ENCODE measurements around the gene PLAAT1.

PLAAT1 gene

GRCh38 chr3:193253986-193254660 is 13.1 kb downstream of the PLAAT1 start:
- FAIRE-seq, result no peak
- DNase-seq (ENCODE audit: low spot score), result no peak

GRCh38 chr3:193261970-193262369 is 20.9 kb downstream of the PLAAT1 start:
- FAIRE-seq (no peak), DNase-seq (ENCODE audit: low spot score) (no peak)

GRCh38 chr3:193262707-193263106 is 21.7 kb downstream of the PLAAT1 start:
- no peak for FAIRE-seq
- no peak for DNase-seq (ENCODE audit: low spot score)

GRCh38 chr3:193269343-193270028 is 28.5 kb downstream of the PLAAT1 start:
- no peak for FAIRE-seq
- no peak for DNase-seq (ENCODE audit: low spot score)

GRCh38 chr3:193270451-193270850 is 29.4 kb downstream of the PLAAT1 start:
- no peak for DNase-seq (ENCODE audit: low spot score)
- FAIRE-seq, result no peak

- FAIRE-seq, result no peak
- DNase-seq (ENCODE audit: low spot score), result no peak
These were observed 30.2 kb downstream of the PLAAT1 start for GRCh38 chr3:193271101-193271840.

GRCh38 chr3:193292386-193292785 is 51.4 kb downstream of the PLAAT1 start:
- DNase-seq (ENCODE audit: low spot score), result peak; percentile 45
- peak; percentile 55 for FAIRE-seq

GRCh38 chr3:193295985-193296384 is 55.0 kb downstream of the PLAAT1 start:
- FAIRE-seq (no peak), DNase-seq (ENCODE audit: low spot score) (no peak)

GRCh38 chr3:193297421-193297820 is 56.4 kb downstream of the PLAAT1 start:
- FAIRE-seq (peak; percentile 95), DNase-seq (ENCODE audit: low spot score) (peak; percentile 97)

GRCh38 chr3:193301433-193301832 is 60.4 kb downstream of the PLAAT1 start:
- DNase-seq (ENCODE audit: low spot score) (peak; percentile 93), FAIRE-seq (peak; percentile 88)

GRCh38 chr3:193305356-193305755 is 64.3 kb downstream of the PLAAT1 start:
- DNase-seq (ENCODE audit: low spot score) (no peak), FAIRE-seq (no peak)

- FAIRE-seq (no peak), DNase-seq (ENCODE audit: low spot score) (no peak)
These were observed 70.1 kb downstream of the PLAAT1 start for GRCh38 chr3:193310914-193311723.

- no peak for FAIRE-seq
- DNase-seq (ENCODE audit: low spot score), result no peak
These were observed 72.3 kb downstream of the PLAAT1 start for GRCh38 chr3:193313061-193313958.

- FAIRE-seq (no peak), DNase-seq (ENCODE audit: low spot score) (no peak)
These were observed 73.1 kb downstream of the PLAAT1 start for GRCh38 chr3:193314161-193314560.

GRCh38 chr3:193317682-193318300 is 76.8 kb downstream of the PLAAT1 start:
- DNase-seq (ENCODE audit: low spot score) (no peak), FAIRE-seq (no peak)

Measured in RCC 7860 (cell line).